Endodermal cell (in vitro differentiated cells): ENCODE measurements around the gene CAPN11. TPM values are rescaled to one million over a fixed set of nuclear protein-coding genes. Genes with fewer than 3 reads are reported as not detected.

Experiments
- DNase-seq: peaks from one replicate; pipeline ENCODE4 v3.0.0-alpha.2; 2017
- H3K27ac ChIP-seq: 2 replicates; pipeline ENCODE4 v1.5.1; 2013; ENCODE audit warnings: mild to moderate bottlenecking, low read depth, low read length, moderate library complexity
- H3K27me3 ChIP-seq: 2 replicates; pipeline ENCODE4 v1.6.1; 2013; ENCODE audit warnings: mild to moderate bottlenecking, low read length, moderate library complexity; ENCODE audit not compliant: insufficient read depth, control insufficient read depth, poor library complexity, severe bottlenecking
- H3K36me3 ChIP-seq: 2 replicates; pipeline ENCODE4 v1.7.0; 2013; ENCODE audit warnings: mild to moderate bottlenecking, low read length, moderate library complexity; ENCODE audit not compliant: control insufficient read depth, insufficient read depth
- H3K4me1 ChIP-seq: one replicate; pipeline ENCODE4 v1.7.0; 2013; ENCODE audit warnings: low read length; ENCODE audit not compliant: control insufficient read depth, insufficient read depth
- H3K4me3 ChIP-seq: 2 replicates; pipeline ENCODE4 v1.5.1; 2013; ENCODE audit warnings: mild to moderate bottlenecking, low read length, moderate library complexity
- H3K9ac ChIP-seq: 2 replicates; pipeline ENCODE4 v1.6.1; 2013; ENCODE audit warnings: mild to moderate bottlenecking, low read length, moderate library complexity; ENCODE audit not compliant: poor library complexity, severe bottlenecking; ENCODE audit errors: extremely low read depth
- H3K9me3 ChIP-seq: 2 replicates; pipeline ENCODE4 v1.6.1; 2013; ENCODE audit warnings: mild to moderate bottlenecking, low read length, moderate library complexity; ENCODE audit not compliant: control insufficient read depth
- H3K27ac Mint-ChIP-seq: 2 replicates; pipeline ENCODE4 v1.8.0; 2020; ENCODE audit warnings: mixed read lengths
- H3K27me3 Mint-ChIP-seq: 2 replicates; pipeline ENCODE4 v1.8.0; 2021; ENCODE audit warnings: mild to moderate bottlenecking, mixed read lengths; ENCODE audit not compliant: insufficient read depth
- H3K36me3 Mint-ChIP-seq: 2 replicates; pipeline ENCODE4 v1.8.0; 2020; ENCODE audit warnings: low read depth, mixed read lengths
- H3K4me1 Mint-ChIP-seq: 2 replicates; pipeline ENCODE4 v1.8.0; 2020; ENCODE audit warnings: mixed read lengths
- H3K4me3 Mint-ChIP-seq: 2 replicates; pipeline ENCODE4 v1.8.0; 2020; ENCODE audit warnings: mild to moderate bottlenecking, moderate library complexity, mixed read lengths
- H3K9me3 Mint-ChIP-seq: 2 replicates; pipeline ENCODE4 v1.8.0; 2020; ENCODE audit warnings: mild to moderate bottlenecking, mixed read lengths
- WGBS, 2 experiments: methylation state at CpG; one replicate each; pipeline versions ENCODE4 v1.1.5 to v1.1.7; 2013; ENCODE audit warnings: missing lambda C conversion rate in 2 of 2, mixed read lengths in 1 of 2; ENCODE audit not compliant: insufficient coverage in 1 of 2, insufficient read length in 1 of 2; 5-methylcytosine and 5-hydroxymethylcytosine counted together
- total RNA-seq, 2 donors: library from RNA; stranded (reverse); fragmentation: NEBNext Ultra II Directional in 1 of 2; extraction: Animal tissue kit (Norgen Biotek cat#: 25700) in 1 of 2; gene quantifications; 2 replicates in 1 of 2; 3 replicates in 1 of 2; pipeline ENCODE4 v1.2.1, GENCODE V29; 2021
- TF ChIP-seq, protein P1 (sequence below): fragments of 200-600 bp; sonication (generic); conservative IDR thresholded peaks from 2 replicates; pipeline ENCODE4 v1.5.0; 2021; ENCODE audit warnings: antibody characterized with exemption, mild to moderate bottlenecking

The CAPN11 gene
- total RNA-seq, 2 donors from 2014 or later: 0.53 to 1.2 TPM

DNA sequence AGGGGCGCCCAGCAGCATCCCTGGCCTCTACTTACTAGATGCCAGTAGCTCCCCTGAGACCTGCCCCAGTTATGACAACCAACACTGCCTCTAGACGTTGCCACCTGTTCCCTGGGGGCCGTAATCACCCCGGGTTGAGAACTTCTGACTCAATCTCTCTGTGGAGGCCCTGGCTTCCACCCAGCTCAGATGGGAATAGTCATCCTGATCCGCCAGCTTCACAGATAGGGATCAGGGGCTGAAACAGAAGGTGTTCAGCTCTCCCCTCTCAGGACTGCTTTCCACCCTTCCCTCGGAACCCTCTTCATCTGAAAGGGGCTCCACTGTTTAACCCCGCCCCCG, 3.3 kb downstream of the CAPN11 start:
- Histone ChIP-seq H3K4me1 (no peaks in the 10 kb centered on the region), H3K27ac (no peak overlapping the region), H3K4me3 (no peak overlapping the region), H3K27me3 (no peaks in the 10 kb centered on the region), H3K36me3 (no peaks in the 10 kb centered on the region), H3K9me3 (no peaks in the 10 kb centered on the region), H3K9ac (no peak overlapping the region)
- Mint-ChIP-seq H3K4me1 (peaks cover 15% of the 10 kb centered on the region), H3K27ac (no peak overlapping the region), H3K27me3 (peaks cover 8% of the 10 kb centered on the region), H3K9me3 (no peaks in the 10 kb centered on the region), H3K36me3 (no peaks in the 10 kb centered on the region), H3K4me3 (no peak overlapping the region)
- no peak for DNase-seq
- 82 to 89% methylated on average over 5 to 8 of the region's 8 CpGs for WGBS, 2 experiments
- TF ChIP-seq, protein P1, sequence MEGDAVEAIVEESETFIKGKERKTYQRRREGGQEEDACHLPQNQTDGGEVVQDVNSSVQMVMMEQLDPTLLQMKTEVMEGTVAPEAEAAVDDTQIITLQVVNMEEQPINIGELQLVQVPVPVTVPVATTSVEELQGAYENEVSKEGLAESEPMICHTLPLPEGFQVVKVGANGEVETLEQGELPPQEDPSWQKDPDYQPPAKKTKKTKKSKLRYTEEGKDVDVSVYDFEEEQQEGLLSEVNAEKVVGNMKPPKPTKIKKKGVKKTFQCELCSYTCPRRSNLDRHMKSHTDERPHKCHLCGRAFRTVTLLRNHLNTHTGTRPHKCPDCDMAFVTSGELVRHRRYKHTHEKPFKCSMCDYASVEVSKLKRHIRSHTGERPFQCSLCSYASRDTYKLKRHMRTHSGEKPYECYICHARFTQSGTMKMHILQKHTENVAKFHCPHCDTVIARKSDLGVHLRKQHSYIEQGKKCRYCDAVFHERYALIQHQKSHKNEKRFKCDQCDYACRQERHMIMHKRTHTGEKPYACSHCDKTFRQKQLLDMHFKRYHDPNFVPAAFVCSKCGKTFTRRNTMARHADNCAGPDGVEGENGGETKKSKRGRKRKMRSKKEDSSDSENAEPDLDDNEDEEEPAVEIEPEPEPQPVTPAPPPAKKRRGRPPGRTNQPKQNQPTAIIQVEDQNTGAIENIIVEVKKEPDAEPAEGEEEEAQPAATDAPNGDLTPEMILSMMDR: no peak

DNA sequence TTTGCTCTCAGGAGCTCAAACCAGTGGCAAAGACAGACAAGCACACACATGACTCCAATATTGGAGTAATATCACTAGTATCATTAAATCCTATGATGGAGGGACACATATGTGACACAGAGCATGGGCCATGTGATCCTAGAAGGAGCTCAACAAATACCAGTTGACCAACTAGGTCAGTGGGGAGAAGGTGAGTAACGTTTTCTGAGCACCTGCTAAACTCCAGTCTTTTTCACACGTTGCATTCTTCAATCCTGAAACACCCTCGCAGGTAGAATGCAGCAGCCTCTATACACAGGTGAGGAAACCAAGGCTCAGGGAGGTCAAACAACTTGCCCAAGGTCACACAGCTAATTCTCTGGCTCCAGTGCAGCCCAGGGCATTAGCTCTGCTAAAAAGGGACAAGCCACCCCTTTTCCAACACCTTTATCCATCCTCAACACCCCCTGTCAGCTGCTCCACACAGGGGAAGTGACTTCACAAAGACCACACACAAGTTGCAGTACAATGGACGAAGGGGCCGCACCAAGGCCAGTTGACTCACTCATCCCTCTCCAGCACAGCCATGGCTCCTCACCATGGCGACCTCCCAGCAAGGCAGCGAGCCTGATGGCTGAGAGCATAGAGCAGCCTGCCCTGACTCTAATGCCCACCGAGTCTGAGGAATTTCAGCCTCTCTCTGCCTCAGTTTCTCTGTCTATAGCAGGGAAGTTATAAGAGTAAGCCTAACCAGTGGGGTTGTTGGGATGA, 4.4 kb downstream of the CAPN11 start:
- H3K4me3 Mint-ChIP-seq: no peak overlapping the region
- TF ChIP-seq, protein P1: no peak
- Histone ChIP-seq H3K4me1 (no peaks in the 10 kb centered on the region), H3K27ac (no peak overlapping the region), H3K4me3 (no peak overlapping the region), H3K27me3 (no peaks in the 10 kb centered on the region), H3K9me3 (no peaks in the 10 kb centered on the region), H3K36me3 (no peaks in the 10 kb centered on the region), H3K9ac (no peak overlapping the region)
- no peak for DNase-seq
- peaks cover 14% of the 10 kb centered on the region for H3K4me1 Mint-ChIP-seq
- H3K9me3 Mint-ChIP-seq: no peaks in the 10 kb centered on the region
- H3K27me3 Mint-ChIP-seq: peaks cover 8% of the 10 kb centered on the region
- no peaks in the 10 kb centered on the region for H3K36me3 Mint-ChIP-seq
- H3K27ac Mint-ChIP-seq: no peak overlapping the region
- 77 to 79% methylated on average over 6 to 8 of the region's 8 CpGs for WGBS, 2 experiments

GRCh38 chr6:44166116-44166515, 7.5 kb downstream of the CAPN11 start:
- H3K27ac Mint-ChIP-seq: peak overlapping the region; percentile 77

More at GRCh38 chr6:44166116-44166515, 7.5 kb downstream of the CAPN11 start:
- H3K4me3 ChIP-seq: no peak overlapping the region
- no peaks in the 10 kb centered on the region for H3K9me3 Mint-ChIP-seq
- TF ChIP-seq, protein P1: no peak
- H3K9me3 ChIP-seq: no peaks in the 10 kb centered on the region
- H3K27me3 ChIP-seq: no peaks in the 10 kb centered on the region
- no peak overlapping the region for H3K4me3 Mint-ChIP-seq
- H3K4me1 Mint-ChIP-seq: peaks cover 14% of the 10 kb centered on the region
- H3K9ac ChIP-seq: no peak overlapping the region
- H3K36me3 Mint-ChIP-seq: no peaks in the 10 kb centered on the region
- H3K4me1 ChIP-seq: no peaks in the 10 kb centered on the region
- no peaks in the 10 kb centered on the region for H3K36me3 ChIP-seq
- no peak overlapping the region for H3K27ac ChIP-seq
- peaks cover 20% of the 10 kb centered on the region for H3K27me3 Mint-ChIP-seq
- 81 to 83% methylated on average over 4 to 7 of the region's 7 CpGs for WGBS, 2 experiments
- DNase-seq: peak; percentile 56
